Left cardiac atrium (tissue), 4 donors: ENCODE results near the gene CREBBP. TPM values are rescaled to one million over a fixed set of nuclear protein-coding genes. Genes with fewer than 3 reads are reported as not detected.

ENCODE experiments used
- ATAC-seq, 2 donors: fragments of 200-7000 bp; cut with Tn5 transposase; one replicate each; pipeline ENCODE4 v1.9.1; 2020; ENCODE audit warnings: mild to moderate bottlenecking in 2 of 2, moderate library complexity in 2 of 2
- DNase-seq: peaks from one replicate; pipeline ENCODE4 v3.0.0-alpha.2; 2020
- intact Hi-C, 2 donors: fragments of 100-400 bp; cut with DNase I; formaldehyde crosslinking; loops; one replicate each; pipeline versions ENCODE4 v1.14.1 to v1.15.1; 2022 to 2023
- total RNA-seq, 2 donors: library from RNA; stranded (reverse); fragmentation: NEBNext Ultra II Directional; extraction: Animal tissue kit (Norgen Biotek cat#: 25700); gene quantifications; one replicate each; pipeline ENCODE4 v1.2.1, GENCODE V29; 2021
- donor health status: DM: no; HTN: yes; CAD: no.
- donor health status: DM: no; HTN: yes; CAD: no; lungs with severe emphysema.
- donor health status: DM: yes; HTN: yes; CAD: no.
- donor health status: Dilated cardiomyopathy.

The CREBBP gene
- total RNA-seq, 2 donors from 2014 or later: 39.0 to 39.3 TPM

DNA sequence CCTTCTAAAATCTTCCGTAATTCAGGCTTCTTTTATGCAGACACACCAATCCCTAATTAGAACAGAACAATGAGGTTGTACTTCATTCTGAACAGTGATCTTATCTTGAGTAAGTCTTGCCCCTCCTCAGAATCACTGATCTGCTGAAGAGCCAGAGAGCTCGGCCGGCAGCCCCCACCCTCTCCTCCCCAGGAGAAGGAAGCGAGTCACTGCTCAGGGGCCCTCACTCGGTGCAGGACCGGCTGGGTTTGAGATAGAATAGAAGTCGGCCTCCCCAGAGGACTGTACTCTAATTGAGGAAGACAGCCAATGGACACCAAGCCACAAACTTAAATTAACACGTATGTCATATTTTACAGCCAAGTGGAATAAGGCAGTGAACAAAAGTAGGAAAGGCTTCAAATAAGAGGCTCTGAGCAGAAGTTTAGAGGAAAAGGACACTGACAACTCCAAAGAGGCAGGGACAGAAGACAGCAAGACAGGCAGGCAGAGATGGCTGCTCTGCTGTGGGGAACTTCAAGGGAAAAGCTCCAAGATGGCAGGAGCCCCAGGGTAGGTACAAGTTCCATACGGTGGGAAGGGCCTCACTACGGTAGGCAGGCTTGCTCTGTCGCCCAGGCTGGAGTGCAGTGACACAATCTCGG, 18.6 kb downstream of the CREBBP start:
- no peak for DNase-seq
- intact Hi-C loops: no loop called here

DNA sequence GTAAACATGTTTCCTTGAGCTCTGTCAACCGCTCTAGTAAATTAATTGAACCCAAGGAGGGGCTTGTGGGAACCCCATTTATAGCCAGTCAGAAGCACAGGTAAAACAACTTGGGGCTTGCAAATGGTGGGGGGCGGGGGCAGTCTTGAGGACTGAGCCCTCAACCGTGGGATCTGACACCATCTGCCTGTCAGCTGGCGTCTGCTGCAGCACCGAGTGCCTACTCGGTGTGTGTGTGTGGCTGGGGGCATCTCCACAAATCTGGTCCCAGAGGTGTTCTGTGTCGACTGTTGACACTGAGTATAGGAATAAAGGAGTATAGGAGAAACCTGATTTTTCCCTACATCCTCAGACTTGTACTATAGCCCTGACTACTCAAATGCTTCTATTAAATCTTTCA, 20.6 kb downstream of the CREBBP start:
- no peak for DNase-seq
- intact Hi-C loops: no loop called here
- no peak for ATAC-seq

More for the DNA sequence above, 18.6 kb downstream of the CREBBP start:
- peak; percentile 17 to 61 for ATAC-seq

DNA sequence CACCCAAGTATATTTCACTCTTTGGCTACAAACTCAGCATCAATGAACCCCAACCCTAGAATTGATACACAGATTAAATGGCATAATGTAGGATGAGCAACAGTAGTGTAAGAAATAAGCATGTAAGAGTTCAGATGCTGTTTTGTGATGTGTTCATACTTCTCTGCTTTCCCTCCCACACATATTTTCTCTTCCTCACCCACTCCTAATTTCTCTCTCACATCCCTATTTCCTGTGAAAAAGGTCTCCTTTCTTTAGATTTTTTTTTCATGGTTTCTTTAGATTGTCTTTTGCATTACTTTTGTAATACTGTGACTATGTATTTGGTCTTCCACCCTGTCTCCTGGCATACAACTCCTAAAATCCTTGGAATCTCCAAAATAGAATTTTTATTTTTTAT, 21.7 kb downstream of the CREBBP start:
- intact Hi-C loops: no loop called here
- DNase-seq (no peak), ATAC-seq (no peak)

DNA sequence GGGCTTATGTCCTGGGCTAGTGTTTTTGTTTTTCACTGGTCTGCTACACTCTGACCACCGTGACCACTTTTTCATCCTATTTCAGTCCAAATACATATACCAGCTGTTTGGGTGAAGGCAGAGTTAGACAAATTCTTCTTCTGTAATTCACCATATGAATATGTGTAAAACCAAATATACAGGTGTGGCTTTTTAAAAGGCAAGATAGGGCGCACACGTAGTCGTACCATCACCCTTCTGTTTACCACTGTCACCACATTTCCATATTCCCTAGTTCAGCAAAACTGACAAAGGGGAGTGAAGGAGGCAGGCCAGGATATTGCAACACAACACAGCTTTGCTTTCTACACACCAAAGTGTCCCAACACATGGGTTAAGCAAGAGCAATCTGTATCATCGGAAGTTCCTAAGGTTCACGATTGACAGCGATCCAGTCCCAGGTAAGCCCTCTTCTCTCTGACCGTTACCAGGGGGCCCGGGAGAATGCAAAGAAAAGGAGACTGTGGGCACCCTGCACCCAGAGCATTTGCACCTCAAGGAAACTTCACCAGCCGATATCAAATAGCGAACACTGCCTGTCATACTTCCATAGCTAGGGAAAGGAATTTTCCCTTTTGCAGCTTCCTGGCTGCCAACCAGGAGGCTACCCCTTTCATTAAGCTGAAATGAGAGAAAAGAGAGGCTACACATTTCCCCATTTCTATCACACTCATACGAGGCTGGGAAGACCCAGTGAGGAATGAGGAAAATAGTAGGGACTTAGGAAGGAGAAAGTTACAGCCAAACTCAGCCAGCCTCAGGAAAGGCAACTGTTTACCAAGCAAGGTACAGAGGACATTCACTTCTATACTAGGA, 23.1 kb downstream of the CREBBP start:
- DNase-seq (no peak), ATAC-seq (peak; percentile 76 to 89)
- intact Hi-C loops: no loop called here

DNA sequence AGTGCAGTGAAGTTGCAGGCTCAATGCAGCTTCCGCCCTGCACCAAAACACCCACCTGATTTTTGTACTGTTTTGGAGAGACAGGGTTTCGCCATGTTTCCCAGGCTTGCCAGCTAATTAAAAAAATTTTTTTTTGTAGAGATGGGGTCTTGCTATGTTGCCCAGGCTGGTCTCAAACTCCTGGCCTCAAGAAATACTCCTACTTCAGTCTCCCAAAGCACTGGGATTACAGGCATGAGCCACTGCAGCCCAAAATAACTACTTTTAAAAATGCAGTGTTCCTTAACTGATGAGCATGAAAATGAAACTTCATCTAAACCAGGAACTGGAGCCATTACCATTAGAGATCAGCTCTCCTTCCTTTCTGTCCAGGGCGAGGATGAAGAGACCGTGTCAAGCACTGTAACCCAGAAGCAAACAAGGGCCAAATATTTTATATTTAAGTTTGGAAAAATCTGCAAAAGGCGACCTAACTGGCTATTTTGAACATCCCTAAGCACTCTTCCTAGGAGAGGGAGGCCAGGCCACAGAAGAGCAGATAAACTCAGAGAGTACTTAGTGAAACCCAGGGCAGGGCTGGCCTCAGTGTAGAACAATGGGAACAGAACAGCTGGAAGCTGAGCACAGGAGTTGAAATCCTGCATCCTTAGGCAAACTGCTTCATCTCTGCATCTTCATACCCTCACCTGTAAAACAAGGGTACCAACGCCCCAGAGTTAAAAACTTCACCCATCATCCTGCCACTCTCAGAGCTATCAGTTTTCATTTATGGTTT, 24.0 kb downstream of the CREBBP start:
- intact Hi-C loops: no loop called here
- DNase-seq (no peak), ATAC-seq (peak in 1 of 2 donors; percentile 14)

DNA sequence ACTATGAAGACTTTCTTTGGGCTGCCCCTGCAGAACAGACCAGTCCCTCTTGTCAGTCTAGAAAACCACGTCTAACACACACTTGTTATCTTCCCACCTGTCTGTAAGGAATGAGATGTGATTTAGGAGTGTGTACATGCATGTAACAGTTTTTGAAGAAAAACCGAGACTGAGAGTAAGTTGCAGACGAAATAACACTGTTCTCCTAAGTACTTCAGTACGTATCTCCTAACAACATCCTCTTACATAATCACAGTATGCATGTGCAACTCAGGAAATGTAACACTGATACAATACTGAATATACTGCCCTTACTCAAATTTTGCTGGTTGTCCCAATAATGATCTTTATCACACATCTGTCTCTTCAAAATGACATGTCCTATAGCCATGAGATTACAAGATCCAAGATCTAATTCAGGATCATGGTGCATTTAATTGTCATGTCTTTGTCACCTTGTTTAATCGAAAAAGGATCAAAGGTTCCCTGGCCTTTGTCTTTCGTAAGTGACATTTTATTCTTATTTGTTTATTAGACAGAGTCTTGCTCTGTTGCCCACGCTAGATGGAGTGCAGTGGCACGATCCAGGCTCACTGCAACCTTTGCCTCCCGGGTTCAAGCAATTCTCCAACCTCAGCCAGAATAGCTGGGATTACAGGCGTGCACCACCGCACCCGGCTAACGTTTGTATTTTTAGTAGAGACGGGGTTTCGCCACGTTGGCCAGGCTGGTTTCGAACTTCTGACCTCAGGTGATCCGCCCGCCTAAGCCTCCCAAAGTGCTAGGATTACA, 25.6 kb downstream of the CREBBP start:
- ATAC-seq: no peak
- no peak for DNase-seq
- intact Hi-C loops: no loop called here

DNA sequence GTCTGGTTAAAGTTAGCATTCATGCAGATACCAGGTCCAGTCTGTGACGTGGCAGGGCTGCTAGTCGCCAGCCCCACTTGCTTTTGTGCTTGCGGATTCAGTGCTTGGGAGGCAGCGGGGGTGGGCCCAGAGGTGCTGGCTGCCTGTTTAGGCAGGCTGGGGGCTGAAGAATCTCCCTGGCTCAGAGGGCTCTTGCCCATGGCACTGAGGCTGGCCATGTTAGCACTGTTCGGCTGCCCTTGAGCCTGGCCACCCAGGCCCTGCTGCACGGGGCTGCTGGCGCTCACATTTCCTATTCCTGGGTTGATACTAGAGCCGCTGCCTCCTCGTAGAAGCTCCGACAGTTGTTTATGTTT, 30.0 kb downstream of the CREBBP start:
- ATAC-seq (no peak), DNase-seq (no peak)
- intact Hi-C loops: no loop called here

DNA sequence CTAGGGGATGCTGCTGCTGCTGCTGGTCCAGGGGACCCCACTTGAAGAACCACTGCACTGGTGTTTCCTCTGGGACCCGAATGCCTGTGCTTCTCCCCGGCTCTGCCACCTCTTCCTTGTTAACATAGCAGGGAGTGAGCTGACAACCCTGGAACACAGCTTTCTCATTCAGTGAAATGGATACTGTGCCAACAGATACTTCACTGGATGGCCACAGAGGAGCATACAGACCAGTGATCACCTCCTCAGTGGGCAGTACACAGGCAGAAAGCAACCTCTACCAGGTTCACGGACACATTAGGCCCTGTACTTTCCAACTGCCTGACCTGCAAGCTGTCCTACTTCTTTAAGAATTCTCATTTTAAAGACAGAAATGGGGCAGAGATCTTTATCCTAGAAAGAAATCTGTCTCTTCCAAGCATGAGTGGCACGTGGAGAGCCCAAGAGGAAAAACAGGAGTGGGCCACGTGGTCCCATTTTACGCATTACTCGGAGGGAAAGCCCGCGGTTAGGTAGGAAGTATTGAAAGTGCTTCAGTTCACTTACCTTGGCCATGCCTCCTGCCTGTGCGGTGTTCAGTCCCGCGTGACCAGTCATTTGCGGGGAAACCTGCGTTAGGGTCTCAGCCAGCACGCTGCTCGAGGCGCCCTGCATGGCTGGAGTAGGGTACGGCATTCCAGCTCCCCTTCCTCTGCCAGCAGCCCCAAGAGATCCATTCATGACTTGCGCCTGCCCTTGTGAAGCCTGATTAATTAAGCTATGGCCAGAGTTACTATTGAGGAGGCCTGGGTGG, 30.6 kb downstream of the CREBBP start:
- intact Hi-C loops: no loop called here
- ATAC-seq (no peak), DNase-seq (no peak)

DNA sequence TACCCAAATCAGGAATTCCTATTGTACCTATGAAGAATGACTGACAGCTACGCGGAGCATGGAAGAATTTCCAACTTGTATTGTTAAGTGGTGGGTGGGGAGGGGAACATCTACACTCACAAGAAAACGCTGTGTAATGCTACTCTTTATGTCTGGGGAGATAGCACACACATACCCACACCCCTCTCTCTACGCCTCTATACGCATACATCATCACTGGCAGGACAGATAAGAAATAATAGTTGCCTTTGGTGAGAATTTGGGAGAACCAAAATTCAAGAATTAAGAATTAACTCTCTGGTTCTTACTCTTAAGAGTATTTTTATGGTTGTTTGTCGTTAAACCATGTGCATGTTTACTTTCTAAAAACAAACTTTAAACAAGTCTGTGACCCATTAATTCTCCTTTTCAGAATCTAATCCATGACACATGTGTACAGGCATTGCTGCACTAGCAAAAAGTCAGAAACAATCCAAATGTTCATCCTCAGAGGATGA, 33.9 kb downstream of the CREBBP start:
- no peak for DNase-seq
- intact Hi-C loops: no loop called here
- no peak for ATAC-seq

DNA sequence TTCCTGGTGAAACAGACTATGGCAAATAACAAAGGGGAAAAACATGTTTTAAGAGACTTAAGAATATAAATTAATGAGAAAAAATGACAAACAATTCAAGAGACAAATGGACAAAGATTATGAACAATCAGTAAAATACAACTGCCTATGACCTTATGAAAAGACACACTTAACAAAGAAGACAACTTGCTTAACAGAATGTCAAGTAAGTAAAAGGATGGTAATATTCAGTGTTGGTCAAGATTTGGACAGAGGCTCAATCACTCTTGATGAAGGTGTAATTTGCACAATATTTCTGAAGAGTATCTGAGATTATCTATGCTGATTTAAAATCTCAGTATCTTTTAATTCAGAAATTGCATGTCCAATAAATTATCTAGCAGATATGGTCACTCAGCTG, 34.4 kb downstream of the CREBBP start:
- ATAC-seq (no peak), DNase-seq (no peak)
- intact Hi-C loops: no loop called here

DNA sequence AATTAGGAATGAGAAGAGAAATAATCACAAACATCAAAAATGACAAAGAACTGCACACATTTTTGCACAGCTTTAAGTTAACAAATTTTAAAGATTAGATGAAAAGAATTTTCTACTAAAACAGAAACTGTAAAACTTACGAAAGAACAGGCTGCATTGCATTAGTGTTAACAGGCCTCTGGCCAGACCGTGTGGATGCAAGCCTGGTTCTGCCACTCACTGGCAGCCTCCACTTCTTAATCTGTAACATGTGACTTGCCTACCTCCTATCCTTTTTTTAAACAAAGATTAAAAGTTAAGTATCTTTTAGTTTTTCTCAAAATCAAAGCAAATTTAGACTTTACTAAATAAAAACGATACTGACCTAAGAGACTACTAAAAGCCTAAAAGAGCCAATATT, 37.5 kb downstream of the CREBBP start:
- DNase-seq (no peak), ATAC-seq (peak; percentile 70 to 81)
- intact Hi-C loops: no loop called here

DNA sequence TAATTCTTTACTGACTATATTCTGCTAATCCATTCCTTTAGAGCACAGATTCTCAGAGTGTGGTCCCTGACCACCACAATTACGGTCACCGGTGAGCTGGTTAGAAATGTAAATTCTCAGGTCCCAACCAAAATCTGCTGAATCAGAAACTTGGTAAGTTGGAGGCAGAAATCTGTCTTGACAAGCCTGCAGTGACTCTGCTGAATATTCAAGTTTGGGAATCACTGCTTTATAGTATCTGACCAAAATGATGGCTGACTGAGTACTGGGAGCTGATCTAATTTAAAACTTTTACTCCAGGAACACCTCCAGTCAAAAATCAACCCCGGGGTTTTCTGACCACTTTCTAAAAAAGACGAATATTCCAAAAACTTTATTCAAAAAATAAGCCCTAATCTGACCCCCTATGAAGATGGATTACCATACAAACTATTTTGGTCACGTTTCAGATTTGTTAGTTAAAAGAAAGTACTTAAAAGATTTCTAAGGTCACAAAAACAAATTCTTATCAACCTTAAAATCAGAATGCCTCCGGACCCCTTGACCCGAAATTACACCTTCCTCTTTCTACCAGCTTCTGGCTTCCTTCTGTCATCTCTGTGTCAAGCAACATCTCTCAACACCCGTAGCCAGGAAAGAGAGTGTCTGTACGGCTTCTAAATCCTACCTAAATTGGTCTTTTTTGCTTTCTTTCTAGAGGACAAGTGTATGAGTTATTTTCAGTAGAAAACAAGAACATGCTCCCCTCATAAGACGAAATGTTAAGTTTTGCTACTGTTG, 38.6 kb downstream of the CREBBP start:
- ATAC-seq: peak in 1 of 2 donors; percentile 22
- intact Hi-C loops: no loop called here
- no peak for DNase-seq

DNA sequence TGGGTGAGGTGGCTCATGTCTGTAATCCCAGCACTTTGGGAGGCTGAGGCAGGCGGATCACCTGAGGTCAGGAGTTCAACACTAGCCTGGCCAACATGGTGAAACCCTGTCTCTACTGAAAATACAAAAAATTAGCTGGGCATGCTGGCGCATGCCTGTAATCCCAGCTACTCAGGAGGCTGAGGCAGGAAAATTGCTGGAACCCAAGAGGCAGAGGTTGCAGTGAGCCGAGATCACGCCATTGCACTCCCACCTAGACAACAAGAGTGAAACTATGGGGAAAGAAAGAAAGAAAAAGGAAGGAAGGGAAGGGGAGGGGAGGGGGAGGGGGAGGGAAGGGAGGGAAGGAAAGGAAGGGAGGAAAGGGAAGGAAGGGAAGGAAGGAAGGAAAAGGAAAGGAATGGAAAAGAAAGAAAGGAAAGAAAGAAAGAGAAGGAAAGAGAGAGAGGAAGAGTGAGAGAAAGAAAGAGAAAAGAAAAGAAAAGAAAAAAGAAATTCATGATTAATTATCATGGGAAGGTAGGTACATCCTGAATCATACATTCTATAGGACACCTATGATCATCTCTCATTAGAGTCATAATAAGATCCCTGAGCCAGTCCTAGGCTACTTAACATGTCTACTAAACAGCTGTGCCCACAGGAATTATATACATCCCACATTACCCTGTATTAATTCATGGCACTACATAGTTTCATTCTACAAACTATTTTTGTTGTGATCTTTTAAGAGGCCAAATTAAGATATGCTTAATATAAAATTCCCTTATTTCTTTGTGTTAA, 40.9 kb downstream of the CREBBP start:
- ATAC-seq (no peak), DNase-seq (no peak)
- intact Hi-C loops: no loop called here

DNA sequence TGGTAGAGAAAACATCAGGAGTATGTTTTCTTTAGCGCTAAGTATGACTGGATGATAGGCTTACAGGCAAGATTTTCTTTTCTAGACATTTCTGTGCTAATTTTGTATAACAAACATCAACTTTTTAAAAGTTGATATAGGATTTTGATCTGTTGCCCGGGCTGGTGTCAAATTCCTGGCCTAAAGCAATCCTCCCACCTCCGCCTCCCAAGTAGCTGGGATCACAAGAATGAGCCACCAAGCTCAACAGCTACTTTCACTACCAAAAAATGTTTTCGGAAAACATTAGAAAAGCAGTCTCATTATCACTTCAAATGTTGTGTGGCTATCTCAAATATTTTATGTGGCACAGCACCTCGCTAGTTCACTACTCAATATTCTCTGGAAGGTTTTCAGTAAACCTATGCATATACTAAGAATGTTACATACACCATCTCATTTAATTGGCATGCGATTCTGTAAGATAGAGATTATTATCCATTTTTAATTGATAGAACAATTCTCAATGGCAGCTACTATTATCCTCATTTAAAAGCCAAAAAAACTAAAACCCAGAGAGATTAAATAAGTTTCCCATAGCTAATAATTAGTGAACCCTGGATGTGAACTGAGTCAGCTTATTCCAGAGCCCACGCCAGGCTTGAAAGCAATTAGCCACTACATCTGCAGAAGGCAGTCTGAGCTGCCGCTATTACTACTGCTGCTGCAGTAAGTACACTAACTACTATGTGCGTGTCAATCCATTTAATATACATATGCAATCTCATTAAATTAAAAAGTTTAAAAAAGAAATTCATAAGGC, 41.7 kb downstream of the CREBBP start:
- DNase-seq: no peak
- intact Hi-C loops: no loop called here
- no peak for ATAC-seq

DNA sequence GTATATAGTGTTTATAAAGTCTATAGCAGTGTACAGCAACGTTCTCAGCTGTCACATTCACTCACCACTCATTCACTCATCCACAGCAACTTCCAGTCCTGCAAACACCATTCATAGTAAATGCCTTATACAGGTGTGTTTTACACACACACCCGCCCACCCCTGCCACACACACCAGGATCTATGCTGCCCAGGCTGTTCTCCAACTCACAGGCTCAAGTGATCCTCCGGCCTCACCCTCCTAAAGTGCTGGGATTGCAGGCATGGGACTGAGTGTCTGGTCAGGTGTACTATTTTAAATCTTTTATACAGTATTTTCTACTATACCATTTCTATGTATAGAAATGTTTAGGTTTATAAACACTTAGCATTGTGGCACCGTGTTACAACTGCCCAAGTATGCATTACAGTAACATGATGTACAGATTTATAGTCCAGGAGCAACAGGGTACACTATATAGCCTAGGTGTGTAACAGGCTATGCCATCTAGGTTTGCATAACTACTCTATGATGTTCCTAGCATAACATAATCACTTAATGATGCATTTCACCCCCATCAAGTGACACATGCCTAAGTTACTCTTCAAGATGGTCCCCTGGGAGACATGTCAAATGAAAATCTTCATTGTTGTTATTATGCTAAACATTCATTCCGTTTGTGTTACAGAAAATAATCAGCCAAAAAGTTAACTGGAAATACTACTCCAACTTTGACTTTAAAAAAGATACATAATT, 42.5 kb downstream of the CREBBP start:
- ATAC-seq: no peak
- no peak for DNase-seq
- intact Hi-C loops: no loop called here
